Neural cell (in vitro differentiated cells): ENCODE results near the gene MRPL11.

Source experiments
- CTCF ChIP-seq: fragments of 450-650 bp; IDR thresholded peaks from 2 replicates; pipeline ENCODE4 v1.5.1; 2014; ENCODE audit warnings: antibody characterized with exemption, mild to moderate bottlenecking, moderate library complexity; ENCODE audit not compliant: poor library complexity, severe bottlenecking
- EZH2 ChIP-seq: fragments of 200-600, 300-800 bp; shearing (Covaris generic), sonication (generic); IDR thresholded peaks from 2 replicates; pipeline ENCODE4 v1.6.1; 2014; ENCODE audit warnings: antibody characterized with exemption, low read length, borderline replicate concordance, mild to moderate bottlenecking; ENCODE audit not compliant: insufficient read depth, poor library complexity, severe bottlenecking
- MXI1 ChIP-seq: fragments of 450-650 bp; conservative IDR thresholded peaks from 2 replicates; pipeline ENCODE4 v1.6.1; 2014; ENCODE audit warnings: antibody characterized with exemption, mild to moderate bottlenecking; ENCODE audit not compliant: poor library complexity, severe bottlenecking
- POLR2AphosphoS5 ChIP-seq: IDR thresholded peaks from 2 replicates; pipeline ENCODE4 v1.6.1; 2012
- RAD21 ChIP-seq: fragments of 450-650 bp; conservative IDR thresholded peaks from 2 replicates; pipeline ENCODE4 v1.6.1; 2014; ENCODE audit warnings: antibody characterized with exemption, mild to moderate bottlenecking, moderate library complexity
- SMC3 ChIP-seq: fragments of 450-650 bp; conservative IDR thresholded peaks from 2 replicates; pipeline ENCODE4 v1.6.1; 2014; ENCODE audit warnings: antibody characterized with exemption, mild to moderate bottlenecking, moderate library complexity; ENCODE audit not compliant: poor library complexity
- TF ChIP-seq, protein P1 (sequence below): IDR thresholded peaks from 2 replicates; pipeline ENCODE4 v1.6.1; 2012; ENCODE audit warnings: borderline replicate concordance

DNA sequence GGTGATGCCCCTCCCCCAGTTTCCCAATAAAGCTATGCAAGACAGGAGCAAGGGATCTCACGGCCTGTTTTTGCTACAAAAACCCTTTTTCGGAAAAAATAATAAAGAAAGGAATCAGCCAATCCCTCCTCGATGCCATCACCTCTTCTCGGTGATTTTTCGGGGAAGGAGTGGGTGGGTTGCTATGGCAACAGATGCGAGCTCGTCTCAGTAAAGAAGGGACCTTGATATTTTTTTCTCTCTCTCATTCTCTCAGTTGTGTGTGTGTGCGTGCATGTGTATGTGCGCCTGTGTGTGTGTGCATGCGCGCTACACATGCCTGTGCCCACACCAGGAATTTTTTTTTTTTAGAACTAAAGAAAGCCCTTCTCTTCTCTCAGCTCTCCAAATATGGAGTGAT lies 21.6 kb downstream of the MRPL11 start:
- TF ChIP-seq EZH2 (no peak), POLR2AphosphoS5 (no peak), SMC3 (no peak), CTCF (no peak), RAD21 (no peak), MXI1 (peak; percentile 24)
- TF ChIP-seq, protein P1, sequence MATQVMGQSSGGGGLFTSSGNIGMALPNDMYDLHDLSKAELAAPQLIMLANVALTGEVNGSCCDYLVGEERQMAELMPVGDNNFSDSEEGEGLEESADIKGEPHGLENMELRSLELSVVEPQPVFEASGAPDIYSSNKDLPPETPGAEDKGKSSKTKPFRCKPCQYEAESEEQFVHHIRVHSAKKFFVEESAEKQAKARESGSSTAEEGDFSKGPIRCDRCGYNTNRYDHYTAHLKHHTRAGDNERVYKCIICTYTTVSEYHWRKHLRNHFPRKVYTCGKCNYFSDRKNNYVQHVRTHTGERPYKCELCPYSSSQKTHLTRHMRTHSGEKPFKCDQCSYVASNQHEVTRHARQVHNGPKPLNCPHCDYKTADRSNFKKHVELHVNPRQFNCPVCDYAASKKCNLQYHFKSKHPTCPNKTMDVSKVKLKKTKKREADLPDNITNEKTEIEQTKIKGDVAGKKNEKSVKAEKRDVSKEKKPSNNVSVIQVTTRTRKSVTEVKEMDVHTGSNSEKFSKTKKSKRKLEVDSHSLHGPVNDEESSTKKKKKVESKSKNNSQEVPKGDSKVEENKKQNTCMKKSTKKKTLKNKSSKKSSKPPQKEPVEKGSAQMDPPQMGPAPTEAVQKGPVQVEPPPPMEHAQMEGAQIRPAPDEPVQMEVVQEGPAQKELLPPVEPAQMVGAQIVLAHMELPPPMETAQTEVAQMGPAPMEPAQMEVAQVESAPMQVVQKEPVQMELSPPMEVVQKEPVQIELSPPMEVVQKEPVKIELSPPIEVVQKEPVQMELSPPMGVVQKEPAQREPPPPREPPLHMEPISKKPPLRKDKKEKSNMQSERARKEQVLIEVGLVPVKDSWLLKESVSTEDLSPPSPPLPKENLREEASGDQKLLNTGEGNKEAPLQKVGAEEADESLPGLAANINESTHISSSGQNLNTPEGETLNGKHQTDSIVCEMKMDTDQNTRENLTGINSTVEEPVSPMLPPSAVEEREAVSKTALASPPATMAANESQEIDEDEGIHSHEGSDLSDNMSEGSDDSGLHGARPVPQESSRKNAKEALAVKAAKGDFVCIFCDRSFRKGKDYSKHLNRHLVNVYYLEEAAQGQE = no peak
